GM10248 (cell line): ENCODE data around the gene CEP131.
A peak's percentile ranks its signal among the peaks of the same experiment; 100 is the strongest.

Experiments used
- CTCF ChIA-PET: fragments of 300-600 bp; sonication (Branson Sonifier 250); formaldehyde crosslinking; extraction: SDS; loops from one replicate; lab custom pipeline; 2021; ENCODE audit warnings: antibody characterized with exemption; lab: Yijun Ruan, JAX
- POLR2A ChIA-PET: fragments of 350-650 bp; sonication (Branson Sonifier 250); formaldehyde crosslinking; extraction: SDS; loops from one replicate; lab custom pipeline; 2020; ENCODE audit warnings: antibody characterized with exemption; lab: Yijun Ruan, JAX
- DNase-seq: peaks from one replicate; pipeline ENCODE4 v3.0.0; 2012; ENCODE audit errors: extremely low spot score
- TF ChIP-seq, protein P1 (sequence below): IDR thresholded peaks from 2 replicates; pipeline ENCODE4 v1.5.1; 2012; ENCODE audit warnings: mild to moderate bottlenecking, low read depth; ENCODE audit errors: extremely low read depth, missing control alignments, control extremely low read depth

Gene CEP131

GRCh38 chr17:81258292-81258691 lies 35.5 kb upstream of the CEP131 start:
- CTCF ChIA-PET = interaction anchor here (1.4 to 1.5 kb wide), 2 partner anchors 34 to 37 kb away, joined by 3 read pairs; partner anchors contain the start of gene SLC38A10
- DNase-seq = no peak

GRCh38 chr17:81257533-81257932 lies 34.8 kb upstream of the CEP131 start:
- TF ChIP-seq, protein P1, sequence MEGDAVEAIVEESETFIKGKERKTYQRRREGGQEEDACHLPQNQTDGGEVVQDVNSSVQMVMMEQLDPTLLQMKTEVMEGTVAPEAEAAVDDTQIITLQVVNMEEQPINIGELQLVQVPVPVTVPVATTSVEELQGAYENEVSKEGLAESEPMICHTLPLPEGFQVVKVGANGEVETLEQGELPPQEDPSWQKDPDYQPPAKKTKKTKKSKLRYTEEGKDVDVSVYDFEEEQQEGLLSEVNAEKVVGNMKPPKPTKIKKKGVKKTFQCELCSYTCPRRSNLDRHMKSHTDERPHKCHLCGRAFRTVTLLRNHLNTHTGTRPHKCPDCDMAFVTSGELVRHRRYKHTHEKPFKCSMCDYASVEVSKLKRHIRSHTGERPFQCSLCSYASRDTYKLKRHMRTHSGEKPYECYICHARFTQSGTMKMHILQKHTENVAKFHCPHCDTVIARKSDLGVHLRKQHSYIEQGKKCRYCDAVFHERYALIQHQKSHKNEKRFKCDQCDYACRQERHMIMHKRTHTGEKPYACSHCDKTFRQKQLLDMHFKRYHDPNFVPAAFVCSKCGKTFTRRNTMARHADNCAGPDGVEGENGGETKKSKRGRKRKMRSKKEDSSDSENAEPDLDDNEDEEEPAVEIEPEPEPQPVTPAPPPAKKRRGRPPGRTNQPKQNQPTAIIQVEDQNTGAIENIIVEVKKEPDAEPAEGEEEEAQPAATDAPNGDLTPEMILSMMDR = no peak
- ChIA-PET CTCF (interaction anchor here (1.5 kb wide), 2 partner anchors 38 to 227 kb away, joined by 3 to 5 read pairs; partner anchors contain the start of gene SLC38A10), POLR2A (no interaction called here)
- no peak for DNase-seq

More at GRCh38 chr17:81258292-81258691, 35.5 kb upstream of the CEP131 start:
- TF ChIP-seq, protein P1 = no peak
- POLR2A ChIA-PET = interaction anchor here (0.5 kb wide), 1 partner anchor 104 kb away, joined by 7 read pairs; no protein-coding TSS in a partner anchor

- ChIA-PET POLR2A (no interaction called here), CTCF (interaction anchor here (1.5 kb wide), 2 partner anchors 39 to 228 kb away, joined by 3 to 5 read pairs; partner anchors contain the start of gene SLC38A10)
- DNase-seq = no peak
- TF ChIP-seq, protein P1 = no peak
These were observed 33.9 kb upstream of the CEP131 start for GRCh38 chr17:81256616-81257015.

DNA sequence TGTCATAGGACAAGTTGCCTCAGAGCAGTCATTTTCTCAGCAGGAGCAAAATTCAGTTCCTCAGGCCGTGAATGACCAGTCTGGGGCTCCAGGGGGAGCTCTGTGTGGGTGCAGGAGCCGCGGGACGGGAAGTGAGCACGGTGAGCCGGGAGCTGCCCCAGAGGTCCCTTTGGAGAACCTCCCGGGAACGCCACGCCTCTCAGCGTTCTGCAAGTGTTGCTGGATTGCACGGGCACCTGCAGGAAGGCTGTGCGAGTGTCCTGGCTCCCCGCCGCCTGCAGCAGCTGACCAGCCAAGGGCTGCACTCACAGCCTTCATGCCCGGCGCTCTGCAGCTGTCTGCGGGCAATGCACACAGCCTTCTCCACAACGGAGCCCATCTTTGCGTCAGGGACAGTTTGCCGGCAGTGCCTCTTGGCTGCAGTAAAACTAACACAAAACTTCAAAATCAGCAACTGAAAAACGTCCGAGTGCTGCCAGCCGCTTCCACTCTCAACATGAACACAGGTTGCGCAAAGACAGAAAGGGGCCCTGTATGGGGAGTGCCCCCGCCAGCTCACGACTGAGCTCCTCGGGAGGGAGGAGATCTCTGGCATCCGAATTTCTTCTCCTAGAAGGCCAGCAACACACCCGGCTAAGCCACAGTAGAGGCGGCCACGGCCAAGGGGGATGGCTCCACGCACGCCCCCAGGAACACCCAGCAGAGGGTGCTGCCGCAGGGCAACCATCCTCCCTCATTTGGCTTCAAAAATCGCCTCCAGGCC lies 32.4 kb upstream of the CEP131 start:
- ChIA-PET CTCF (interaction anchor here (0.8 to 3.4 kb wide), 3 partner anchors 16 to 229 kb away, joined by 3 to 41 read pairs (median 4); partner anchors contain the start of genes NDUFAF8 and TEPSIN), POLR2A (no interaction called here)
- no peak for DNase-seq
- TF ChIP-seq, protein P1 = peak; percentile 20

GRCh38 chr17:81253358-81254131 lies 30.8 kb upstream of the CEP131 start:
- peak; percentile 72 for DNase-seq
- TF ChIP-seq, protein P1 = peak; percentile 64
- CTCF ChIA-PET = interaction anchor here (0.7 to 3.4 kb wide), 14 partner anchors 9 to 348 kb away, joined by 3 to 41 read pairs (median 3); partner anchors contain the start of gene SLC38A10
- POLR2A ChIA-PET = no interaction called here

GRCh38 chr17:81252987-81253329 lies 30.2 kb upstream of the CEP131 start:
- ChIA-PET CTCF (interaction anchor here (0.7 to 3.4 kb wide), 16 partner anchors 8 to 349 kb away, joined by 3 to 41 read pairs (median 3); partner anchors contain the start of genes NDUFAF8, SLC38A10 and TEPSIN), POLR2A (no interaction called here)
- TF ChIP-seq, protein P1 = no peak
- no peak for DNase-seq
